PC-9 (cell line): Measurements from ENCODE around the gene MPHOSPH9.

ENCODE experiments used
- CTCF ChIP-seq: fragments of 200-600 bp; sonication (generic); conservative IDR thresholded peaks from 2 replicates; pipeline ENCODE4 v1.6.1; 2017; ENCODE audit warnings: mixed run types, antibody characterized with exemption, mild to moderate bottlenecking, moderate library complexity
- EZH2 ChIP-seq: fragments of 200-600 bp; sonication (generic); IDR thresholded peaks from 2 replicates; pipeline ENCODE4 v1.8.0; 2017; ENCODE audit warnings: antibody characterized with exemption, low read depth

GRCh38 chr12:123105211-123105826, 127.6 kb downstream of the MPHOSPH9 start:
- TF ChIP-seq CTCF: no peak
- TF ChIP-seq EZH2: no peak
